GM15510 (cell line): Measurements from ENCODE around the gene OTUD7B.

ENCODE experiments used
- POLR2A ChIP-seq: IDR thresholded peaks from 3 replicates; pipeline ENCODE4 v1.6.1; 2011; ENCODE audit warnings: borderline replicate concordance; ENCODE audit not compliant: insufficient read length; ENCODE audit errors: extremely low read depth

The OTUD7B gene

DNA sequence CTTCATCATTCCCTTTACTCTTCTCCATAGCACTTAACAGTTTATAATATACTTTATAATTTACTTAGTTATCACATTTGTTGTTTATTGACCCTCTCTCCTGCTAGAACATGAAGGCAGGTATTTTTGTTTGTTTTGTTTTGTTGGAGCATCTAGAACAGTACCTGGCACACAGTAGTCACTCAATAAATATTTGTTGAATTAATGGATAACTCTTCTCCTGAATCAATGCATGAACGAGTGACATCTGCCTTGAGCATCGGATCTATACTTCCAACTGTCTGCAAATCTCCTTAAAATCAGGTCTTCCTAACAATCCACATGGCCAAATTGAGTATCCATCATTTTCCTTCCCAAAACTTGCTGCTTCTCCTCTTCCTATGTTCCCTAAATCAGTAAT, 38.0 kb downstream of the OTUD7B start:
- TF ChIP-seq POLR2A, result no peak

DNA sequence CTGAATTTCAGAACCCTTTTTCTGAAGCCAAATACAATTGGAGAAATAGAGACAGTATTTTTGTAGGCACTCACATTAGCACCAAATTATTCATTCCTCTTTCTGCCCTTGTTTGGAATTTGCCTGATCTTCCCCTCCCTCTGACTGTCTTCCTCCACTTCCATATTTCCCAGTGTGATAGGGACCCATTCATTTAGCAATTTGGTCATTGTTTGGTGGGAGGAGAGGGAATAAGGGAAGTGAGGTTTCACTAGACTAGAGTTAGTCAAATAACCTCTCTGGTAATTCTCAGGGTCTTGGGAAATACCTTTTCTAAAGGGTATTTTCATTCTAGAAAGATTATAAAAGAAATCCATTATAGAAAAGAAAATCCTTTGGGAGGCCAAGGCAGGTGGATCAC, 42.9 kb downstream of the OTUD7B start:
- TF ChIP-seq POLR2A, result no peak

- TF ChIP-seq POLR2A, result no peak
These were observed 43.5 kb downstream of the OTUD7B start for GRCh38 chr1:149967041-149967440.

- no peak for TF ChIP-seq POLR2A
These were observed 44.1 kb downstream of the OTUD7B start for GRCh38 chr1:149966405-149966804.

- TF ChIP-seq POLR2A, result no peak
These were observed 45.1 kb downstream of the OTUD7B start for GRCh38 chr1:149965440-149965839.

GRCh38 chr1:149963358-149963757, 47.2 kb downstream of the OTUD7B start:
- TF ChIP-seq POLR2A, result no peak

DNA sequence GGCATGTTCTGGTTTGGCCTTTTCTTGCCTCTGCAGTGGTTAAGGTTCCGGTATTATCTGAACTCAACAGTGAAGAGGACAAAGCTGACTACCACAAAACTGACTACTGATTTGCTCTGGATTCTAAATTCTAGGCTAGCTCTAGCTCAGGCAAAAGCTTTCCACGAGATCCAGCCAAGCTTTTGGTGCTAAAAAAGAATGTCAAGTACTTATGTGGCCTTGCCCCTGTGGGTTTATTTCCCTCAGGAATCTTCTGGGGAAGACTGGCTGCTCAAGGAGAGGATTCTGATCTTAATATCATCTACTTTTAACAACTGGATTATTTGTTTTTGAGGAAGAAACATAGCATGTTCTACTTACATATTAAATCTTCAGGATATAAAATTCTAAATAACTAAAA, 47.8 kb downstream of the OTUD7B start:
- no peak for TF ChIP-seq POLR2A

- no peak for TF ChIP-seq POLR2A
These were observed 48.4 kb downstream of the OTUD7B start for GRCh38 chr1:149962039-149962647.

GRCh38 chr1:149949911-149950310, 60.6 kb downstream of the OTUD7B start:
- no peak for TF ChIP-seq POLR2A

- TF ChIP-seq POLR2A, result no peak
These were observed 65.3 kb downstream of the OTUD7B start for GRCh38 chr1:149945206-149945605.

GRCh38 chr1:149942885-149943284, 67.6 kb downstream of the OTUD7B start:
- TF ChIP-seq POLR2A, result no peak

- no peak for TF ChIP-seq POLR2A
These were observed 68.3 kb downstream of the OTUD7B start for GRCh38 chr1:149942207-149942606.

DNA sequence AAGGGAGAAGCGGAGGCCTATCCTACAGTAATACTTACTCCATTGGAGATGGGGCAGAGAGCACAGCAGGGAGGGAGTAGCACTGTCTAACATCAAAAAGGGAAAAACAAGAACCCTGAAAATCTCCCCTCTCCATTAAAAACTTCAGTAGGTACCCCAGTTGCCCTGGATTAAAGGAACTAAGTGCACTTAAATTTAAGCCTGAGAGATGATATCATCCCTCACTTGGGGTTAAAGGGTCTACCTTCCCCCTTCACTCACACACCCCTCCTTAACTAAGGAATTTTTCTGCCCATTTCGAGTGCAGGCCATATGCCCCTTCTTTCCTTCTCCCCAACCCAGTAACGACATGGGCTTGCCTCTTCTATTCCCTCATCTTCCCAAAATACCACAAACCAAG, 70.1 kb downstream of the OTUD7B start:
- no peak for TF ChIP-seq POLR2A

DNA sequence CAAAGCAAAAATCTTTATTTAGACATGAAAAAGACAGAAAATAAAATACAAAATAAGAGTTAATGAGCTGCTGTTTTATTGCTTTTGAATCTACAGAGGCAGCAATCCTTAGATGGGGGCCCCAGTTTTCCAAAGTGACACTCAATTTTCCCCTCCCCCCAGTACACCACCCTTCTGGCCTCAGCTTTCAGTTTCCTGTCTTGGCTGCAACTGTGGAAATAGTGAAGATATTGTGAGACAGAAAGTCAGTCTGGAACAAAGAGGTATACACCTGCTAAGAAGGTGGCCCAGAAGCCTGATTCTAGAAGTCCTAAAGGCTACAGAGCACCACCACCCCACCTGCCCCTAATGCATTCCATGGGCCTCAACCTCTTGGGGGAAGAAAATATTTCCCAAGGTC, 72.8 kb downstream of the OTUD7B start:
- TF ChIP-seq POLR2A, result no peak

DNA sequence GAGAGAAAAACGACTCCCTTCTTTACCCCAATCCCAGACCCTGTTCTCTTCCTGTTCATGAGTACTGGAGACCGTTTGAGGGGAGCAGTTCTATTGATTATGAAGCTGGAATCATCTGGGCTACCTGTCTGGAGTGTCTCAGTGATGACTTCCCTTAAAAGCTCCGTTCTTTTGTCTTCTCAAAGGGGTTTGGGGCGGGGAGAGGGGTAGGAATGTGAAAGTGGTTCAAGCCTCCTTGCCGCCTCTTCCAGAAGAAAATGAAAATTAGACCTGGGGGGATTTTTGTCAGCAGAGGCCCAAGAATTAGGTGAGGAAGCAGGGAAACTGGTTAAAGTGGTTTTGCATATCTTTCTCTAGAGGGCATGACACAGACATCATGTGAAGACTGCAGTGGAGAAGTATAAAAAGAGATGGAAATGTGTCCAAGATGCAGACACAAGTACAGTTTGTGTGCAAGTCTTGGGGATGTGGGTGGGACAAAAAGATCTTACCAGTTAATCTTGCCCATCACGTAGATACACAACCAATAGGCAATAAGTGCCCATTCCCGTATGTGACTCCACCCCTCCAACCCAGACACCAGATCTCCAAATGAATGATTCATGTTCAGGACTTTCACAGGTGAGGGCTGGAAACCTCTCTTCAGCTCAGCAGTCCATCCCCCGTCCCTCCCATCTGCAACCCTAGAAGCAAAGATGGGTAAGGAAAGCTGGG, 73.4 kb downstream of the OTUD7B start:
- TF ChIP-seq POLR2A, result no peak

GRCh38 chr1:149936170-149936991, 74.1 kb downstream of the OTUD7B start, which contains the start of gene MTMR11:
TSS of gene MTMR11 (minus strand) at chr1:149936879. CDS start at chr1:149936647, 232 bp downstream.
- TF ChIP-seq POLR2A, result no peak

GRCh38 chr1:149934356-149934755, 76.2 kb downstream of the OTUD7B start:
- TF ChIP-seq POLR2A, result no peak

DNA sequence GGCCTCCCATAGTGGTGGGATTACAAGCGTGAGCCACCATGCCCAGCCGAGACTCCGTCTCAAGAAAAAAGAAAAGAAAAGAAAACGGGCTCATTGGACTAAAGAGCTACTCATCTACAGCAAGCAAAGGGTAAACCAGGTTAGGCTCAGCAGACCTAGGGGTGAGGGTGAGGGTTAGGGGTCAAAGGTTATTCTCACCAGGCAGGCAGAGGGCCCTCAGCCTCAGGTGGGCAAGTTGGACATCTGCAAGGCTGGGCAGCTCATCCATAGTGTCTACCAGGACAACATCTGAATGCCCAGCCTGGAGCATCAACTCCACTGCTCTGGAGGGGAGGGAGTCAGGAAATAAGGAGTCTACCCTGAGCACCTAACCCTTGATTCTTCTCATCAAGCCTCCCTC, 77.3 kb downstream of the OTUD7B start:
- no peak for TF ChIP-seq POLR2A
